HG03342 (cell line): ENCODE measurements around the gene KIAA1958.

ENCODE experiments used
- ATAC-seq: cut with Tn5 transposase; IDR thresholded peaks from one replicate; pipeline ENCODE4 v1.9.1; 2021; ENCODE audit warnings: mild to moderate bottlenecking, moderate library complexity; ENCODE audit not compliant: unreplicated experiment

The KIAA1958 gene

GRCh38 chr9:112703304-112703703 lies 216.7 kb downstream of the KIAA1958 start:
- no peak for ATAC-seq

DNA sequence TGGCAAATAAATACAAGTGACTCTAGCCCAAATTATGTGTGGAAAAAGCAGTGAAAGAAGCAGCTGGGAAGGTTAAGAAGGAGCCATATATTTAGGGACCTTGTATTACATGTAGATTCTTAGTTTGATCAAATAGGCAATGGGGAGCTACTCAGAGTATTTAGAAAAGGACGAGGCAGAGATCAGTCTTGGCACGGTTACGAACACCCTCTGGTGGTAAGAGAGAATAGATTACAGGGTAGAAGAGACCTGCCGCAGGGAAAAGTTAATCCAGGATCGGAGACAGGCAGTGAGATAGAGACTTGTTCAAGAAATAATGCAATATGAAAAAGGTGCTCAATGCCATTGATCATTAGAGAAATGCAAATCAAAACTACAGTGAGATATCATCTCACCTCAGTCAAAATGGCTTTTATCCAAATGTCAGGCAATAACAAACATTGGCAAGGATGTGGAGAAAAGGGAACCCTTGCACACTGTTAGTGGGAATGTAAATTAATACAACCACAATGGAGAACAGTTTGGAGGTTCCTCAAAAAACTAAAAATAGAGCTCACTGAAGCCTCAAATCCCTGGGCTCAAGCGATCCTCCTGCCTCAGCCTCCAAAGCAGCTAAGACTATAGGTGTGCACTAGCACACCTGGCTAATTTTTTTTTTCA lies 219.3 kb downstream of the KIAA1958 start:
- ATAC-seq: no peak

GRCh38 chr9:112711050-112711689 lies 224.5 kb downstream of the KIAA1958 start:
- ATAC-seq: no peak

- no peak for ATAC-seq
These were observed 226.1 kb downstream of the KIAA1958 start for GRCh38 chr9:112712678-112713077.

GRCh38 chr9:112717661-112718331 lies 231.2 kb downstream of the KIAA1958 start, which contains the start of gene INIP:
Gene INIP (minus strand): TSS chr9:112718117. CDS start chr9:112716485, 1,632 bp downstream.
- peak; percentile 96 for ATAC-seq
